ENCODE results near the gene AFMID.
"Not testable (repeated sequence)": the region's sequence is repeated elsewhere in the genome, so short reads cannot be mapped to it uniquely, and the experiment has no call there.

GRCh38 chr17:78235022-78235421, 47.9 kb downstream of the AFMID start:
- TF ChIP-seq CTCF, POLR2A (IDR thresholded peaks at IDR 0.05): not testable (repeated sequence)
